GM18909 (cell line): ENCODE results near the gene CEP152.

Experiments
- ATAC-seq: cut with Tn5 transposase; IDR thresholded peaks from one replicate; pipeline ENCODE4 v1.9.1; 2021; ENCODE audit warnings: mild to moderate bottlenecking; ENCODE audit not compliant: unreplicated experiment, poor library complexity

Gene CEP152

GRCh38 chr15:48712546-48712945 lies 98.3 kb downstream of the CEP152 start:
- ATAC-seq, result no peak

- no peak for ATAC-seq
Observed at GRCh38 chr15:48710952-48711495, 99.8 kb downstream of the CEP152 start.

GRCh38 chr15:48708641-48709040 lies 102.2 kb downstream of the CEP152 start:
- no peak for ATAC-seq

- no peak for ATAC-seq
Observed at GRCh38 chr15:48705381-48705780, 105.5 kb downstream of the CEP152 start.

GRCh38 chr15:48703544-48703943 lies 107.3 kb downstream of the CEP152 start:
- no peak for ATAC-seq

- ATAC-seq, result no peak
Observed at GRCh38 chr15:48702569-48703236, 108.2 kb downstream of the CEP152 start.

- no peak for ATAC-seq
Observed at GRCh38 chr15:48696627-48697312, 114.1 kb downstream of the CEP152 start.

- ATAC-seq, result no peak
Observed at GRCh38 chr15:48695827-48696573, 114.9 kb downstream of the CEP152 start.

GRCh38 chr15:48695088-48695826 lies 115.6 kb downstream of the CEP152 start:
- ATAC-seq, result no peak

GRCh38 chr15:48693484-48693883 lies 117.4 kb downstream of the CEP152 start:
- ATAC-seq, result no peak

GRCh38 chr15:48688493-48688892 lies 122.4 kb downstream of the CEP152 start:
- no peak for ATAC-seq
